MCF 10A (cell line): Measurements from ENCODE around the gene DLL3. TPM values are rescaled to one million over a fixed set of nuclear protein-coding genes. Genes with fewer than 3 reads are reported as not detected.

Experiments used
- BruUV-seq: library from RNA; stranded (reverse); fragments of 400-500 nt; replicated peaks from 2 replicates; lab custom pipeline; 2021; lab: Mats Ljungman, UMichigan
- CTCF ChIA-PET: fragments of 300-600 bp; sonication (Branson Sonifier 250); formaldehyde crosslinking; extraction: SDS; loops from one replicate; lab custom pipeline; 2021; ENCODE audit warnings: antibody characterized with exemption, inconsistent platforms; lab: Yijun Ruan, JAX
- POLR2A ChIA-PET: fragments of 300-600, 350-650 bp; sonication (Branson Sonifier 250); formaldehyde crosslinking; extraction: SDS; loops from one replicate; lab custom pipeline; 2020; ENCODE audit warnings: antibody characterized with exemption, inconsistent platforms; lab: Yijun Ruan, JAX
- DNase-seq: peaks from one replicate; pipeline ENCODE4 v3.0.0-alpha.2; 2018; ENCODE audit not compliant: unreplicated experiment
- H3K27ac Mint-ChIP-seq: one replicate; pipeline ENCODE4 v1.8.0; 2022; ENCODE audit warnings: mild to moderate bottlenecking, low read depth, mixed read lengths; ENCODE audit not compliant: unreplicated experiment
- H3K27me3 Mint-ChIP-seq: one replicate; pipeline ENCODE4 v1.8.0; 2022; ENCODE audit warnings: mixed read lengths; ENCODE audit not compliant: insufficient read depth, unreplicated experiment
- H3K36me3 Mint-ChIP-seq: one replicate; pipeline ENCODE4 v1.8.0; 2022; ENCODE audit warnings: mild to moderate bottlenecking, moderate library complexity, mixed read lengths; ENCODE audit not compliant: insufficient read depth, unreplicated experiment
- H3K4me1 Mint-ChIP-seq: one replicate; pipeline ENCODE4 v1.8.0; 2022; ENCODE audit warnings: mixed read lengths; ENCODE audit not compliant: insufficient read depth, unreplicated experiment
- H3K4me3 Mint-ChIP-seq: one replicate; pipeline ENCODE4 v1.8.0; 2022; ENCODE audit warnings: mild to moderate bottlenecking, moderate library complexity, mixed read lengths; ENCODE audit not compliant: unreplicated experiment
- H3K9me3 Mint-ChIP-seq: one replicate; pipeline ENCODE4 v1.8.0; 2022; ENCODE audit warnings: mixed read lengths; ENCODE audit not compliant: unreplicated experiment
- CTCF ChIP-seq: fragments of 200-600 bp; IDR thresholded peaks from one replicate; pipeline ENCODE4 v1.8.0; 2022; ENCODE audit warnings: antibody characterized with exemption, mild to moderate bottlenecking; ENCODE audit not compliant: unreplicated experiment
- intact Hi-C: fragments of 100-400 bp; cut with micrococcal nuclease; formaldehyde crosslinking; loops from 2 replicates; pipeline ENCODE4 v1.14.1; 2022
- total RNA-seq: library from RNA; stranded (reverse); gene quantifications from 2 replicates; pipeline ENCODE4 v1.2.3, GENCODE V29; 2022

Gene DLL3
- total RNA-seq, 1 experiment from 2014 or later: 0.68 TPM

GRCh38 chr19:39492225-39492624 is 6.5 kb upstream of the DLL3 start:
- TF ChIP-seq CTCF: no peak
- ChIA-PET CTCF (interaction anchor here (0.7 to 1.6 kb wide), 3 partner anchors 18 to 52 kb away, joined by 3 read pairs; no protein-coding TSS in a partner anchor), POLR2A (interaction anchor here (0.6 to 1.0 kb wide), 3 partner anchors 41 to 1401 kb away, joined by 3 to 5 read pairs (median 5); no protein-coding TSS in a partner anchor)
- no TSS peak for BruUV-seq
- intact Hi-C loops: no loop called here
- Mint-ChIP-seq H3K9me3 (no peaks in the 10 kb centered on the region), H3K36me3 (peaks cover 51% of the 10 kb centered on the region), H3K27ac (no peak overlapping the region), H3K4me3 (no peak overlapping the region), H3K27me3 (no peaks in the 10 kb centered on the region), H3K4me1 (peaks cover 7% of the 10 kb centered on the region)
- DNase-seq: no peak

- DNase-seq: no peak
- Mint-ChIP-seq H3K4me3 (no peak overlapping the region), H3K36me3 (peaks cover 48% of the 10 kb centered on the region), H3K27me3 (peaks cover 2% of the 10 kb centered on the region), H3K4me1 (peaks cover 7% of the 10 kb centered on the region), H3K27ac (no peak overlapping the region), H3K9me3 (no peaks in the 10 kb centered on the region)
- TF ChIP-seq CTCF: no peak
- BruUV-seq: no TSS peak
- intact Hi-C loops: no loop called here
- ChIA-PET CTCF (interaction anchor here (0.7 to 1.6 kb wide), 3 partner anchors 18 to 53 kb away, joined by 3 read pairs; no protein-coding TSS in a partner anchor), POLR2A (interaction anchor here (0.6 kb wide), 1 partner anchor 1401 kb away, joined by 5 read pairs; no protein-coding TSS in a partner anchor)
These were observed 6.0 kb upstream of the DLL3 start for GRCh38 chr19:39492788-39493187.

GRCh38 chr19:39494661-39495060 is 4.1 kb upstream of the DLL3 start:
- Mint-ChIP-seq H3K4me1 (peaks cover 14% of the 10 kb centered on the region), H3K27me3 (peaks cover 21% of the 10 kb centered on the region), H3K9me3 (no peaks in the 10 kb centered on the region), H3K27ac (no peak overlapping the region), H3K4me3 (no peak overlapping the region), H3K36me3 (peaks cover 35% of the 10 kb centered on the region)
- no TSS peak for BruUV-seq
- CTCF ChIA-PET: interaction anchor here (1.0 kb wide), 1 partner anchor 9 kb away, joined by 3 read pairs; no protein-coding TSS in a partner anchor
- TF ChIP-seq CTCF: no peak
- intact Hi-C loops: no loop called here
- POLR2A ChIA-PET: no interaction called here
- DNase-seq: no peak

- intact Hi-C loops: no loop called here
- ChIA-PET POLR2A (interaction anchor here (0.9 kb wide), 1 partner anchor 51 kb away, joined by 3 read pairs; the partner anchor contains the start of gene SUPT5H), CTCF (interaction anchor here (0.6 to 1.2 kb wide), 6 partner anchors 10 to 27 kb away, joined by 3 to 6 read pairs (median 3); no protein-coding TSS in a partner anchor)
- H3K27ac Mint-ChIP-seq: no peak overlapping the region
- no peak for DNase-seq
- peaks cover 14% of the 10 kb centered on the region for H3K4me1 Mint-ChIP-seq
- peaks cover 33% of the 10 kb centered on the region for H3K27me3 Mint-ChIP-seq
- no peak for TF ChIP-seq CTCF
- H3K9me3 Mint-ChIP-seq: no peaks in the 10 kb centered on the region
- BruUV-seq: no TSS peak
- H3K4me3 Mint-ChIP-seq: no peak overlapping the region
- H3K36me3 Mint-ChIP-seq: peaks cover 21% of the 10 kb centered on the region
These were observed 2.7 kb upstream of the DLL3 start for GRCh38 chr19:39496063-39496462.
